Retinal pigment epithelial cell (primary cell): Measurements from ENCODE around the gene DNMBP.

Source experiments
- DNase-seq: peaks from one replicate; pipeline ENCODE4 v3.0.0-alpha.2; 2010; ENCODE audit warnings: low read depth
- H3K4me3 ChIP-seq: 2 replicates; pipeline ENCODE4 v1.5.1; 2011; ENCODE audit warnings: mild to moderate bottlenecking, low read length, control low read depth, moderate library complexity
- TF ChIP-seq, protein P1 (sequence below): conservative IDR thresholded peaks from 2 replicates; pipeline ENCODE4 v1.5.1; 2011; ENCODE audit warnings: low read depth, low read length, control low read depth, inconsistent platforms

Gene DNMBP

DNA sequence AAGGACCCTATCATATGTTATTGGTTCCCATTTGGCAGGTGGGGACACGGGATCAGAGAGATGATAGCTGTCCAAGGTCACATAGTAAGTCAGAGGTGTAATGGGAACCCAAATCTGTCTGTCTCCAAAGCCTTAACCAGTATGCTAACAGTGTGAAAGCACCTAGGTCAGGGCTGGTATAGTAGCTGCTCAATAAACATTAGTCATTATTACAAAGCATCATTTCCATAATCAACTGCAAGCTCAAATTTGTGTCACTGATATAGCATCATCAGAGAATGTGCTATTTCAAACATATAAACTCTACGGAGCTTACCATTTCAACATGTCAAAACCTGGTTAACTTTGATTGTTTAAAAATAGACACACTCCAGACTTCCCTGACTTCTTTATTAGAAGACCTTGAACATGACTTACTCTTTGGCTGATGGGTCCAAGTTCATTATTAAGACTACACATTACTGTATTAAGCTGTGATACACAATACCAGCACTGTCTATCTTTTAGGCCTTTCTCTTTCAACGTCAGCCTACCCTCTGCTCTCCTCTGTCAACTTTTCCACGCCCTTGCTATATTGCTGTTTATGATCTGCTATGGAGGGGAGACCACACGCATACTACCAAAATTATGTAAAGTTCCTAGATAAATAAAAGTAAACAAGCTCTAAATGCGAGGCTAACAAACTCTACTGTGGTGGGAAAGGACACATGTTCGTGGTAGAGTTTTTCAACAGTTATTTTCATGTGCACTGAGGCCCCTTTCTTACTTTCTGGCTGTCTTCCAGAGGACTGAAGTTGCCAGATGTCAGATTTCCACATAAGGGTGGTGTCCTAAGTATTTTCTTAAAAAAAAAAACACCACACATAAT lies 33.6 kb downstream of the DNMBP start:
- H3K4me3 ChIP-seq: no peak overlapping the region
- no peak for DNase-seq
- TF ChIP-seq, protein P1, sequence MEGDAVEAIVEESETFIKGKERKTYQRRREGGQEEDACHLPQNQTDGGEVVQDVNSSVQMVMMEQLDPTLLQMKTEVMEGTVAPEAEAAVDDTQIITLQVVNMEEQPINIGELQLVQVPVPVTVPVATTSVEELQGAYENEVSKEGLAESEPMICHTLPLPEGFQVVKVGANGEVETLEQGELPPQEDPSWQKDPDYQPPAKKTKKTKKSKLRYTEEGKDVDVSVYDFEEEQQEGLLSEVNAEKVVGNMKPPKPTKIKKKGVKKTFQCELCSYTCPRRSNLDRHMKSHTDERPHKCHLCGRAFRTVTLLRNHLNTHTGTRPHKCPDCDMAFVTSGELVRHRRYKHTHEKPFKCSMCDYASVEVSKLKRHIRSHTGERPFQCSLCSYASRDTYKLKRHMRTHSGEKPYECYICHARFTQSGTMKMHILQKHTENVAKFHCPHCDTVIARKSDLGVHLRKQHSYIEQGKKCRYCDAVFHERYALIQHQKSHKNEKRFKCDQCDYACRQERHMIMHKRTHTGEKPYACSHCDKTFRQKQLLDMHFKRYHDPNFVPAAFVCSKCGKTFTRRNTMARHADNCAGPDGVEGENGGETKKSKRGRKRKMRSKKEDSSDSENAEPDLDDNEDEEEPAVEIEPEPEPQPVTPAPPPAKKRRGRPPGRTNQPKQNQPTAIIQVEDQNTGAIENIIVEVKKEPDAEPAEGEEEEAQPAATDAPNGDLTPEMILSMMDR: no peak

DNA sequence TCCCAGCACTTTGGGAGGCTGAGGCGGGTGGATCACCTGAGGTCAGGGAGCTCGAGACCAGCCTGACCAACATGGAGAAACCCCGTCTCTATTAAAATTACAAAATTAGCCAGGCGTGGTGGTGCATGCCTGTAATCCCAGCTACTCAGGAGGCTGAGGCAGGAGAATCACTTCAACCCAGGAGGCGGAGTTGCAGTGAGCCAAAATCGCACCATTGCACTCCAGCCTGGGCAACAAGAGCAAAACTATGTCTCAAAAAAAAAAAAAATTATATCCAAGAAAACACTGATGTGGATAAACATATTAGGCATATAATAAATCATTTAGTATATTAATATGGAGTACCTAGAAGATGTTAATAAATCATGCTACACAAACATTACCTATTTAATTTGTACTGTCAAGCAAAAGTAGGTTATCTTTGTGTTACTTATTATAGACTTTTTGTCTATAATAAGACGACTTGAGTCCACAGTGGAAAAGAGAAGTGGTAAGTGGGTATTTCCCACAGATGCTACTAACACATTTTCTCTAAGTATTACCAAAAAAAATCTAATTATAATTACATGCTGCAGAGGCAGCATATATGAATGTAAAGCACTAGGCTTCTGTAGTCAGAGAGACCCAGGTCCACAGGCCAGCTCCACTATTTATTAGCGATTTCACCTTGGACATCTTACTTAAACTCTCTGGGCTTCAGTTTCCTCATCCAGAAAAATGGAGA lies 34.5 kb downstream of the DNMBP start:
- no peak overlapping the region for H3K4me3 ChIP-seq
- no peak for DNase-seq
- TF ChIP-seq, protein P1: no peak

DNA sequence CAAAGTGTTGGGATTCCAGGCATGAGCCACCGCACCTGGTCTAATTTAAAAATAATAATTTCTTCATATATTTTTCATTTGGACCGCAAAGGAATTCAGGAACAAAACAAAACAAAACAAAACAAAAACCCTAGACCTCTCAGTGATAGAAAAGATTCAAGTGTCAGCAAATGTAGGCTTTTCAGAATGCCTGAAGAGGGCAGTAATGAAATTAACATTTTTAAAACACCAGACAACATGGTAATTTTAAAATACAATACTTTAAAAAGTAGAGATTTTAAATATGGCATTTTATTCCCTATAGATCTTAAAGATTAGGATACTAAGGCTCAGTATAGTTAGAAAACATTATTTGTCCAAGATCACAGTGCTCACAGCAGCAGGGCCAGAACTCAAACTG lies 36.6 kb downstream of the DNMBP start:
- DNase-seq: no peak
- TF ChIP-seq, protein P1: peak; percentile 44
- no peak overlapping the region for H3K4me3 ChIP-seq

DNA sequence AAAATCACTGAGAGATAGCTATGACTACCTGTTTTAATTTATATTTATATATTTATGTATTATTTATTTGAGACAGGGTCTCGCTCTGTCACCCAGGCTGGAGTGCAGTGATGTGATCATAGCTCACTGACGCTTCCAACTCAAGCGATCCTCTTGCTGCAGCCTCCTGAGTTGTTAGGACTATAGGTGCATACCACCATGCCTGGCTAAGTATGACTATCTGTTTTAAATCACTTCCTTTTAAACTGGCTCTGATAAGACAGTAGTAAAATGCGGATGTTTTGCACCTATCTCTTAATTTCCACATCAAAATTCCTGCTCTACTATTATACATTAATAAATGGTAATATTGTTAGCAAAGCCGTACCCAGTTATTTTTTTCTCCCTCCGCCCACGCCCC lies 41.8 kb downstream of the DNMBP start:
- TF ChIP-seq, protein P1: no peak
- H3K4me3 ChIP-seq: no peak overlapping the region
- DNase-seq: no peak

DNA sequence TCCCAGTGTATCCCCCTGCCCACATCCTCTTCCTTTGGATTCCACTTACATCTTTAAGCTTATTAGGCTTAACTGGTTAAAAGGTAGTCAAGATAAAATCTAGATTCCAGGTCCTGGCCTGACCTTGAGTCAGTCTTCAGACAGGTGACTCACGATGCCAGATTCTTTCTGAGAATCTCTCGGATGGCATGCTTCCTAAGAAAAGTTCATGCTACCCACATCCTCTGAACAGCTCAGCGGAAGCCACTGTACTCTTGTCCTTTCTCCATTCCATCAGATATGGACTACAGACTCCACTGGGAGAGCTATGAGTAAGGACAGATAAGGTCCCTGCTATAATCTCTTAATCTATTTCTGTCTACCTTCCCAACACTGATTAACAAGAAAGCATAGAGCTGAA lies 43.4 kb downstream of the DNMBP start:
- DNase-seq: peak; percentile 81
- TF ChIP-seq, protein P1: no peak
- H3K4me3 ChIP-seq: no peak overlapping the region

DNA sequence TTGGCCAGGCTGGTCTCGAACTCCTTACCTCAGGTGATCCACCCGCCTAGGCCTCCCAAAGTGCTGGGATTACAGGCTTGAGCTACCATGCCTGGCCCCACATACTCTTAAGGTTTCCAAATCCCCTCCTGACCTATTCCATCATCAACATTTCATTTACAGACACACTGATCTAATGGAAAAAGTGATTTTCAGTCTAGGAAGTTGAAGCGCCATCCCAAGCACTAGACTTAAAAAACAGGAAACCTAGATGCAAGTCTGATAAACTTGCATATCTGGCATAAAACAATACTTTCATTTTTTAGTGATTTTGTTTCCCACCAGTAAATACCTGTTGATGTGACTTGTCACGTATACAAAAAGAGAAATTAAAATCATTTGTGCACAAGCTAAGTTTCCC lies 44.0 kb downstream of the DNMBP start:
- no peak for DNase-seq
- H3K4me3 ChIP-seq: no peak overlapping the region
- TF ChIP-seq, protein P1: no peak
